Loucy (cell line): Measurements from ENCODE around the gene ESD.
A peak's percentile ranks its signal among the peaks of the same experiment; 100 is the strongest.

ENCODE experiments used
- H2AFZ ChIP-seq: fragments of 200-600 bp; sonication (generic); 2 replicates; pipeline ENCODE4 v1.6.0; 2016; ENCODE audit warnings: antibody characterized with exemption, mild to moderate bottlenecking, low read length, moderate library complexity
- H3F3A ChIP-seq: fragments of 200-600 bp; 2 replicates; pipeline ENCODE4 v1.6.0; 2016; ENCODE audit warnings: antibody characterized with exemption, low read depth, mild to moderate bottlenecking
- H3K27me3 ChIP-seq: fragments of 200-600 bp; sonication (generic); 2 replicates; pipeline ENCODE4 v1.6.1; 2014; ENCODE audit warnings: low read length, mild to moderate bottlenecking; ENCODE audit not compliant: insufficient read depth, poor library complexity, severe bottlenecking
- H3K36me3 ChIP-seq: fragments of 200-600 bp; sonication (generic); 2 replicates; pipeline ENCODE4 v1.6.1; 2016; ENCODE audit warnings: low read length; ENCODE audit not compliant: insufficient read depth
- H3K4me1 ChIP-seq: fragments of 200-600 bp; sonication (generic); 2 replicates; pipeline ENCODE4 v1.5.1; 2014; ENCODE audit warnings: low read length, mild to moderate bottlenecking; ENCODE audit not compliant: insufficient read depth, poor library complexity, severe bottlenecking
- H3K4me2 ChIP-seq: fragments of 200-600 bp; sonication (generic); 2 replicates; pipeline ENCODE4 v1.6.0; 2014; ENCODE audit warnings: antibody characterized with exemption, low read length, low read depth, mild to moderate bottlenecking; ENCODE audit not compliant: poor library complexity, severe bottlenecking
- H3K4me3 ChIP-seq: fragments of 200-600 bp; sonication (generic); 2 replicates; pipeline ENCODE4 v1.5.1; 2014; ENCODE audit warnings: low read length, mild to moderate bottlenecking, mixed read lengths; ENCODE audit not compliant: poor library complexity, severe bottlenecking
- H3K79me2 ChIP-seq: fragments of 200-600 bp; sonication (generic); 2 replicates; pipeline ENCODE4 v1.6.1; 2014; ENCODE audit warnings: low read length; ENCODE audit not compliant: insufficient read depth
- H3K9ac ChIP-seq: fragments of 200-600 bp; sonication (generic); 2 replicates; pipeline ENCODE4 v1.6.0; 2014; ENCODE audit warnings: mild to moderate bottlenecking, low read depth, low read length, moderate library complexity; ENCODE audit not compliant: poor library complexity, severe bottlenecking
- H3K9me2 ChIP-seq: fragments of 200-600 bp; sonication (generic); replicated peaks from 2 replicates; pipeline ENCODE4 v1.6.1; 2016; ENCODE audit warnings: low read depth, low read length, mixed read lengths
- H3K9me3 ChIP-seq: fragments of 200-600 bp; sonication (generic); 2 replicates; pipeline ENCODE4 v1.6.1; 2014; ENCODE audit warnings: mild to moderate bottlenecking, antibody characterized with exemption, low read length, low read depth; ENCODE audit not compliant: insufficient read depth
- H4K20me1 ChIP-seq: fragments of 200-600 bp; sonication (generic); 2 replicates; pipeline ENCODE4 v1.6.0; 2014; ENCODE audit warnings: antibody characterized with exemption, low read length, mild to moderate bottlenecking; ENCODE audit not compliant: insufficient read depth, poor library complexity, severe bottlenecking
- EZH2phosphoT487 ChIP-seq: fragments of 200-600 bp; IDR thresholded peaks from 2 replicates; pipeline ENCODE4 v1.6.1; 2018; ENCODE audit warnings: antibody characterized with exemption, mild to moderate bottlenecking, moderate library complexity, borderline replicate concordance
- TF ChIP-seq, protein P1 (sequence below): fragments of 200-600 bp; sonication (generic); conservative IDR thresholded peaks from 2 replicates; pipeline ENCODE4 v1.5.1; 2014; ENCODE audit warnings: mild to moderate bottlenecking, antibody characterized with exemption, low read length

ESD gene

DNA sequence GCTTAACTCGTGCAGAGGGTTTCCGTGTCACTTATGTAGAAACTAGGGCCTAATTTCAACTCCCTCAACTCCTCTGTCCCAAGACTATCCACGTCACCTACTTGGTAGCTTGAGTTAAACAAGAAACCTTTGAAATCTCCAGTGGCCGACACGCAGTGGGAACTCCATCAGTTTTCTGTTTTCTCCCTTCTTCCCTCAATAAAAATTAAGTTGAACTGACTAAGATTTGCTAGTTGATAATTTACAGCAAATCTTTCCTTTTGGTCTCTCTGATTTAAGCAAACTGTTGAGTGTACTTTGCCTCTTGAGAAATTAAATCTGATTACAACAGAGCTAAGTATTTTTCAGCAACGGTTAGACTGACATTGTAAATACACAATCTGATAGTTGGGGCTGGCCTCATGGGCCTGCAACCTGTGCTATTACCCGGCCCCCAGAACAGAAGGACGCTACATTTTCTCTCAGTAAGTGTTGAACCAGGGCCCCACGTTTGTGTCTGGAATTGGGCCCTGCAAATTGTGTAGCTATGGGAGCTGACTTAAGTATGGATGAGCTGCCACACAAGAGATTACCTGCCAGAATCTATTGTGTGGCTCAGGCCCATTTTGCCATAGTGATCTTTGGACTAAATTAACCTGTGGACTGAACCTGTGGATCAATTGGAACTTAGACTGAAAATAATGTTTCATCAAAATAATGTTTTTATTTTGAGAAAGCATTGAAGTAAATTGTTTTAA is 708 bp upstream of the ESD start:
- Histone ChIP-seq H3K4me3 (peak overlapping the region; percentile 94), H3K79me2 (peaks cover 14% of the 10 kb centered on the region; the same call in 1 of the 2 replicates), H3K9ac (peak overlapping the region; percentile 92), H3K4me1 (peaks cover 31% of the 10 kb centered on the region), H4K20me1 (no peaks in the 10 kb centered on the region), H3K9me3 (no peaks in the 10 kb centered on the region), H3K36me3 (no peaks in the 10 kb centered on the region), H3K27me3 (no peaks in the 10 kb centered on the region), H3K9me2 (no peaks in the 10 kb centered on the region), H3F3A (no peaks in the 10 kb centered on the region), H3K4me2 (peak overlapping the region; percentile 75), H2AFZ (peak overlapping the region; percentile 98)
- TF ChIP-seq EZH2phosphoT487, result no peak
- TF ChIP-seq, protein P1, sequence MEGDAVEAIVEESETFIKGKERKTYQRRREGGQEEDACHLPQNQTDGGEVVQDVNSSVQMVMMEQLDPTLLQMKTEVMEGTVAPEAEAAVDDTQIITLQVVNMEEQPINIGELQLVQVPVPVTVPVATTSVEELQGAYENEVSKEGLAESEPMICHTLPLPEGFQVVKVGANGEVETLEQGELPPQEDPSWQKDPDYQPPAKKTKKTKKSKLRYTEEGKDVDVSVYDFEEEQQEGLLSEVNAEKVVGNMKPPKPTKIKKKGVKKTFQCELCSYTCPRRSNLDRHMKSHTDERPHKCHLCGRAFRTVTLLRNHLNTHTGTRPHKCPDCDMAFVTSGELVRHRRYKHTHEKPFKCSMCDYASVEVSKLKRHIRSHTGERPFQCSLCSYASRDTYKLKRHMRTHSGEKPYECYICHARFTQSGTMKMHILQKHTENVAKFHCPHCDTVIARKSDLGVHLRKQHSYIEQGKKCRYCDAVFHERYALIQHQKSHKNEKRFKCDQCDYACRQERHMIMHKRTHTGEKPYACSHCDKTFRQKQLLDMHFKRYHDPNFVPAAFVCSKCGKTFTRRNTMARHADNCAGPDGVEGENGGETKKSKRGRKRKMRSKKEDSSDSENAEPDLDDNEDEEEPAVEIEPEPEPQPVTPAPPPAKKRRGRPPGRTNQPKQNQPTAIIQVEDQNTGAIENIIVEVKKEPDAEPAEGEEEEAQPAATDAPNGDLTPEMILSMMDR, result no peak

DNA sequence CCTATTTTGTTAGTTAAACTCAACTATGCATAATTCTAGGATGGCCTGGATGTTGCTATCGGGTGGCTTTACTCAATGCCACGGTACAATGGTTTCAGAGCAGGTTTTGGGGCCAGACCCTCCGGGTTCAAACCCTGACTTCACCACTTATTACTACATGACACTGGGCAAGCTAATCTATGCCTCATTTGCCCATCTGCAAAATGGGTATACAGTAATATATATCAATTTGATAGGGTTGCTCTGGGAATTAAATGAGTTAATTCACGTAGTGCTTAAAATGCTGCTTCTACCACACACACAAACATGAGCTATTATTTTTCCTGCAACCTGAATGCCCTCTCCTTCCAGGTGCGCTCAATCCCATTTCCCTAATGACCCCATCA is 839 bp downstream of the ESD start:
- H3K4me1 ChIP-seq, result peaks cover 31% of the 10 kb centered on the region
- TF ChIP-seq, protein P1, result no peak
- no peak for TF ChIP-seq EZH2phosphoT487
- no peaks in the 10 kb centered on the region for H3K9me2 ChIP-seq
- no peaks in the 10 kb centered on the region for H3F3A ChIP-seq
- no peaks in the 10 kb centered on the region for H3K9me3 ChIP-seq
- no peaks in the 10 kb centered on the region for H3K36me3 ChIP-seq
- peak overlapping the region; percentile 75 for H3K4me2 ChIP-seq
- H3K4me3 ChIP-seq, result peak overlapping the region; percentile 94
- peaks cover 14% of the 10 kb centered on the region; the same call in 1 of the 2 replicates for H3K79me2 ChIP-seq
- H3K27me3 ChIP-seq, result no peaks in the 10 kb centered on the region
- peak overlapping the region; percentile 92 for H3K9ac ChIP-seq
- H4K20me1 ChIP-seq, result no peaks in the 10 kb centered on the region
- peak overlapping the region; percentile 98 for H2AFZ ChIP-seq

DNA sequence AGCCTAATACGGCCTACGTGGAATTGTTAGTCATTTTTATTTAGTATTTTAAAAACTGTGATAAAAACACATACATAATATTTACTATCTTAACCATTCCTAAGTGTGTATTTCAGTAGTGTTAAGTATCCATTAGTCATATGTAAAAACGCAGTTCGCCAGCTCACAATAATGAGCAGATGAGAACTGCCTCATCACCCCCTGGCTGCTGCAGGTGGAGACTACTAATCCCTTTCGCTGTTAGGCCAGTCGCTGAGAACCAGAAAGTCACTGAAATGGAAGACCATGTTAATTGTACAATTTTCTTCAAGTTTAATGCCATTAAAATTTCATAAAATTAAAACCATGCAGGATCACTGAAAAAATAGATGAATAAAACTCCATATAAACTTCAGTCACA is 1.6 kb downstream of the ESD start:
- Histone ChIP-seq H3K9me3 (no peaks in the 10 kb centered on the region), H3K27me3 (no peaks in the 10 kb centered on the region), H3K4me2 (peak overlapping the region; percentile 75), H3K9ac (peak overlapping the region; percentile 92), H3K36me3 (no peaks in the 10 kb centered on the region; the same call in 1 of the 2 replicates), H2AFZ (no peak overlapping the region), H3K4me1 (peaks cover 31% of the 10 kb centered on the region), H4K20me1 (no peaks in the 10 kb centered on the region), H3K9me2 (no peaks in the 10 kb centered on the region), H3K79me2 (peaks cover 14% of the 10 kb centered on the region; the same call in 1 of the 2 replicates), H3F3A (no peaks in the 10 kb centered on the region), H3K4me3 (peak overlapping the region; percentile 94)
- TF ChIP-seq EZH2phosphoT487, result no peak
- TF ChIP-seq, protein P1, result no peak
